SIG-M5 treated with dmso at 0.1 percent for 504 hours (cell line): ENCODE measurements around the gene KRTAP25-1.

Experiments used
- DNase-seq: peaks from one replicate; lab custom pipeline; 2025; ENCODE audit not compliant: unreplicated experiment; lab: John Stamatoyannopoulos, UW

KRTAP25-1 gene

GRCh38 chr21:30249936-30250335 is 39.4 kb downstream of the KRTAP25-1 start:
- no peak for DNase-seq

- no peak for DNase-seq
These were observed 40.5 kb downstream of the KRTAP25-1 start for GRCh38 chr21:30248844-30249243.

GRCh38 chr21:30245061-30245460 is 44.3 kb downstream of the KRTAP25-1 start:
- DNase-seq, result no peak

- DNase-seq, result no peak
These were observed 45.6 kb downstream of the KRTAP25-1 start for GRCh38 chr21:30243691-30244090.

GRCh38 chr21:30240661-30241060 is 48.7 kb downstream of the KRTAP25-1 start:
- DNase-seq, result no peak
